B cell (primary cell): ENCODE measurements around the gene ANOS1.

ENCODE experiments used
- EZH2 ChIP-seq: IDR thresholded peaks from 2 replicates; pipeline ENCODE4 v1.6.1; 2012; ENCODE audit warnings: borderline replicate concordance, low read depth, mild to moderate bottlenecking, moderate library complexity, low read length; ENCODE audit not compliant: insufficient read depth, poor library complexity, severe bottlenecking
- TF ChIP-seq, protein P1 (sequence below): fragments of 200-600 bp; IDR thresholded peaks from one replicate; pipeline ENCODE4 v1.8.0; 2022; ENCODE audit warnings: antibody characterized with exemption, mild to moderate bottlenecking

DNA sequence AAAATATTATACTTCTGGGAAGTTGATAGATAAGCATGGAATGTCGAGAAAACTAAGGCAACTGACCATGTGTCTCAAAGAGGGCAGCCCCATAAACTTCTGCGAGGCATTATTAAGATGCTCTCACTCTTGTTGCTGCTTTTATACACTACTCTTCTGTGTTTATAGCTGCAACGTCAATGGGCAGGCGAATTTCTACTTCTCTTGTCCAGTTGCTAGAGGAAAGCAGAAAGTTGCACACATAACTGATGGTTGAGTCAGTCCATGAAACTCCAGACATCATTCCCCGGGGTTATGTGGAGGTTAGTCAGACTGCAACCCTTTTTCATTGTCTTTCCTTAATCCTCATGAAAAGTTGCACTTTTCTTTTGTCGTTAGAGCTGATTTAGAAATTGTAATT is 227.5 kb downstream of the ANOS1 start:
- no peak for TF ChIP-seq EZH2
- TF ChIP-seq, protein P1, sequence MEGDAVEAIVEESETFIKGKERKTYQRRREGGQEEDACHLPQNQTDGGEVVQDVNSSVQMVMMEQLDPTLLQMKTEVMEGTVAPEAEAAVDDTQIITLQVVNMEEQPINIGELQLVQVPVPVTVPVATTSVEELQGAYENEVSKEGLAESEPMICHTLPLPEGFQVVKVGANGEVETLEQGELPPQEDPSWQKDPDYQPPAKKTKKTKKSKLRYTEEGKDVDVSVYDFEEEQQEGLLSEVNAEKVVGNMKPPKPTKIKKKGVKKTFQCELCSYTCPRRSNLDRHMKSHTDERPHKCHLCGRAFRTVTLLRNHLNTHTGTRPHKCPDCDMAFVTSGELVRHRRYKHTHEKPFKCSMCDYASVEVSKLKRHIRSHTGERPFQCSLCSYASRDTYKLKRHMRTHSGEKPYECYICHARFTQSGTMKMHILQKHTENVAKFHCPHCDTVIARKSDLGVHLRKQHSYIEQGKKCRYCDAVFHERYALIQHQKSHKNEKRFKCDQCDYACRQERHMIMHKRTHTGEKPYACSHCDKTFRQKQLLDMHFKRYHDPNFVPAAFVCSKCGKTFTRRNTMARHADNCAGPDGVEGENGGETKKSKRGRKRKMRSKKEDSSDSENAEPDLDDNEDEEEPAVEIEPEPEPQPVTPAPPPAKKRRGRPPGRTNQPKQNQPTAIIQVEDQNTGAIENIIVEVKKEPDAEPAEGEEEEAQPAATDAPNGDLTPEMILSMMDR: no peak
